ENCODE results near the gene LRSAM1.

DNA sequence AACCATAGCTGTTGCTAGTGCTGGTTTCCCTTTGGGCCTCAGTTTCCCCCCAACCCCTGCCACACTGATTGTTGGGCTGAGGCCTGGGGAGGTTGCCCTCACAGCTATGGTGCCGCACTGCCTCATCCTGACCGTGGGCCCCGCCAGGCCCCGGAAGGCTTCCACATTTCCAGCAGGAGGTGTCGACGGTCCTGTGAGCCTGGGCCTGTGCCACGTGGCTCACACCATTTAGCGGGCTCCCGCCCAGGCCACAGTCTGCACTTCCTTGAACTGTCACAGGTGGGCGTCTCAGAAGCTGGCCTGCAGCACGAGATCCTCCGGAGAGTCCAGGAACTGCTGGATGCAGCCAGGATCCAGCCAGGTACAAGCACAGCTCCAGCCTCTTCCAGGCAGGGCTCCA is 45.7 kb downstream of the LRSAM1 start:
- TF ChIP-seq, protein P1, sequence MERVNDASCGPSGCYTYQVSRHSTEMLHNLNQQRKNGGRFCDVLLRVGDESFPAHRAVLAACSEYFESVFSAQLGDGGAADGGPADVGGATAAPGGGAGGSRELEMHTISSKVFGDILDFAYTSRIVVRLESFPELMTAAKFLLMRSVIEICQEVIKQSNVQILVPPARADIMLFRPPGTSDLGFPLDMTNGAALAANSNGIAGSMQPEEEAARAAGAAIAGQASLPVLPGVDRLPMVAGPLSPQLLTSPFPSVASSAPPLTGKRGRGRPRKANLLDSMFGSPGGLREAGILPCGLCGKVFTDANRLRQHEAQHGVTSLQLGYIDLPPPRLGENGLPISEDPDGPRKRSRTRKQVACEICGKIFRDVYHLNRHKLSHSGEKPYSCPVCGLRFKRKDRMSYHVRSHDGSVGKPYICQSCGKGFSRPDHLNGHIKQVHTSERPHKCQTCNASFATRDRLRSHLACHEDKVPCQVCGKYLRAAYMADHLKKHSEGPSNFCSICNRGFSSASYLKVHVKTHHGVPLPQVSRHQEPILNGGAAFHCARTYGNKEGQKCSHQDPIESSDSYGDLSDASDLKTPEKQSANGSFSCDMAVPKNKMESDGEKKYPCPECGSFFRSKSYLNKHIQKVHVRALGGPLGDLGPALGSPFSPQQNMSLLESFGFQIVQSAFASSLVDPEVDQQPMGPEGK (CRISPR knock-in tag; IDR thresholded peaks at IDR 0.05; ENCODE audit: borderline replicate concordance): no peak
- TF ChIP-seq SNAI2 (CRISPR knock-in tag; IDR thresholded peaks at IDR 0.05) (no peak), ISL1 (CRISPR knock-in tag; IDR thresholded peaks at IDR 0.05) (no peak), ARNTL (CRISPR knock-in tag; IDR thresholded peaks at IDR 0.05; ENCODE audit: borderline replicate concordance, low read depth) (no peak), PPARA (CRISPR knock-in tag; IDR thresholded peaks at IDR 0.05; ENCODE audit: borderline replicate concordance) (no peak), BACH2 (CRISPR knock-in tag; IDR thresholded peaks at IDR 0.05; ENCODE audit: borderline replicate concordance) (no peak), OSR1 (CRISPR knock-in tag; IDR thresholded peaks at IDR 0.05) (no peak)
- TF ChIP-seq, protein P2, sequence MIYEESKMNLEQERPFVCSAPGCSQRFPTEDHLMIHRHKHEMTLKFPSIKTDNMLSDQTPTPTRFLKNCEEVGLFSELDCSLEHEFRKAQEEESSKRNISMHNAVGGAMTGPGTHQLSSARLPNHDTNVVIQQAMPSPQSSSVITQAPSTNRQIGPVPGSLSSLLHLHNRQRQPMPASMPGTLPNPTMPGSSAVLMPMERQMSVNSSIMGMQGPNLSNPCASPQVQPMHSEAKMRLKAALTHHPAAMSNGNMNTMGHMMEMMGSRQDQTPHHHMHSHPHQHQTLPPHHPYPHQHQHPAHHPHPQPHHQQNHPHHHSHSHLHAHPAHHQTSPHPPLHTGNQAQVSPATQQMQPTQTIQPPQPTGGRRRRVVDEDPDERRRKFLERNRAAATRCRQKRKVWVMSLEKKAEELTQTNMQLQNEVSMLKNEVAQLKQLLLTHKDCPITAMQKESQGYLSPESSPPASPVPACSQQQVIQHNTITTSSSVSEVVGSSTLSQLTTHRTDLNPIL (CRISPR knock-in tag; IDR thresholded peaks at IDR 0.05; ENCODE audit: low read depth): no peak
- TF ChIP-seq, protein P3, sequence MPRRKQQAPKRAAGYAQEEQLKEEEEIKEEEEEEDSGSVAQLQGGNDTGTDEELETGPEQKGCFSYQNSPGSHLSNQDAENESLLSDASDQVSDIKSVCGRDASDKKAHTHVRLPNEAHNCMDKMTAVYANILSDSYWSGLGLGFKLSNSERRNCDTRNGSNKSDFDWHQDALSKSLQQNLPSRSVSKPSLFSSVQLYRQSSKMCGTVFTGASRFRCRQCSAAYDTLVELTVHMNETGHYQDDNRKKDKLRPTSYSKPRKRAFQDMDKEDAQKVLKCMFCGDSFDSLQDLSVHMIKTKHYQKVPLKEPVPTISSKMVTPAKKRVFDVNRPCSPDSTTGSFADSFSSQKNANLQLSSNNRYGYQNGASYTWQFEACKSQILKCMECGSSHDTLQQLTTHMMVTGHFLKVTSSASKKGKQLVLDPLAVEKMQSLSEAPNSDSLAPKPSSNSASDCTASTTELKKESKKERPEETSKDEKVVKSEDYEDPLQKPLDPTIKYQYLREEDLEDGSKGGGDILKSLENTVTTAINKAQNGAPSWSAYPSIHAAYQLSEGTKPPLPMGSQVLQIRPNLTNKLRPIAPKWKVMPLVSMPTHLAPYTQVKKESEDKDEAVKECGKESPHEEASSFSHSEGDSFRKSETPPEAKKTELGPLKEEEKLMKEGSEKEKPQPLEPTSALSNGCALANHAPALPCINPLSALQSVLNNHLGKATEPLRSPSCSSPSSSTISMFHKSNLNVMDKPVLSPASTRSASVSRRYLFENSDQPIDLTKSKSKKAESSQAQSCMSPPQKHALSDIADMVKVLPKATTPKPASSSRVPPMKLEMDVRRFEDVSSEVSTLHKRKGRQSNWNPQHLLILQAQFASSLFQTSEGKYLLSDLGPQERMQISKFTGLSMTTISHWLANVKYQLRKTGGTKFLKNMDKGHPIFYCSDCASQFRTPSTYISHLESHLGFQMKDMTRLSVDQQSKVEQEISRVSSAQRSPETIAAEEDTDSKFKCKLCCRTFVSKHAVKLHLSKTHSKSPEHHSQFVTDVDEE (CRISPR knock-in tag; IDR thresholded peaks at IDR 0.05): no peak

Measured in SK-N-SH treated with all-trans-retinoic acid at 6 μM for 48 hours (cell line).